Endothelial cell of umbilical vein (primary cell): Measurements from ENCODE around the gene OTOS. TPM values are rescaled to one million over a fixed set of nuclear protein-coding genes. Genes with fewer than 3 reads are reported as not detected.
A peak's percentile ranks its signal among the peaks of the same experiment; 100 is the strongest.

Experiments used
- BruUV-seq: library from RNA; stranded (reverse); fragments of 400-500 nt; replicated peaks from 2 replicates; lab custom pipeline; 2021; lab: Mats Ljungman, UMichigan
- CTCF ChIA-PET: fragments of 300-600, 350-600 bp; sonication (Branson Sonifier 250); formaldehyde crosslinking; loops from one replicate; lab custom pipeline; 2021; ENCODE audit warnings: antibody characterized with exemption, inconsistent platforms; lab: Charles Lee
- POLR2A ChIA-PET: fragments of 300-600, 350-600 bp; sonication (Branson Sonifier 250); formaldehyde crosslinking; loops from one replicate; lab custom pipeline; 2021; ENCODE audit warnings: antibody characterized with exemption, inconsistent platforms; lab: Charles Lee
- DNase-seq: peaks from one replicate; pipeline ENCODE4 v3.0.0-alpha.2; 2011; ENCODE audit warnings: low read depth, low spot score
- FAIRE-seq: peaks from 2 replicates; lab custom pipeline; 2011; peaks lifted over from hg19 to GRCh38; lab: Jason Lieb, UNC
- H2AFZ ChIP-seq: 2 replicates; pipeline ENCODE4 v1.6.0; 2012; ENCODE audit warnings: low read depth, low read length, control low read depth, inconsistent platforms
- H3K27ac ChIP-seq: 2 replicates; pipeline ENCODE4 v1.5.1; 2011; ENCODE audit warnings: low read depth, mild to moderate bottlenecking, control low read depth, low read length, moderate library complexity; ENCODE audit not compliant: insufficient read depth
- H3K27me3 ChIP-seq, 2 experiments: 2 replicates each; pipeline versions ENCODE4 v1.6.0 to v1.6.1; 2011; ENCODE audit warnings: low read length in 2 of 2, mixed read lengths in 1 of 2; ENCODE audit not compliant: control insufficient read depth in 2 of 2, insufficient read depth in 2 of 2
- H3K36me3 ChIP-seq, 2 experiments: 2 replicates in 1 of 2; 3 replicates in 1 of 2; pipeline ENCODE4 v1.5.1; 2011; ENCODE audit warnings: low read length in 2 of 2, mild to moderate bottlenecking in 1 of 2, moderate library complexity in 1 of 2; ENCODE audit not compliant: control insufficient read depth in 2 of 2, insufficient read depth in 2 of 2; ENCODE audit errors: extremely low read depth in 1 of 2
- H3K4me1 ChIP-seq: 3 replicates; pipeline ENCODE4 v1.5.1; 2011; ENCODE audit warnings: mild to moderate bottlenecking, low read length; ENCODE audit not compliant: control insufficient read depth, insufficient read depth; ENCODE audit errors: extremely low read depth
- H3K4me2 ChIP-seq: 2 replicates; pipeline ENCODE4 v1.6.1; 2011; ENCODE audit warnings: low read length, control low read depth, mixed read lengths; ENCODE audit not compliant: insufficient read depth
- H3K4me3 ChIP-seq, 3 experiments: fragments of 200-600 bp in 1 of 3; sonication (generic), shearing (Covaris generic) in 1 of 3; replicated peaks in 1 of 3; 2 replicates each; pipeline ENCODE4 v1.5.1; 2011 to 2016; ENCODE audit warnings: control low read depth in 3 of 3, low read length in 3 of 3, mild to moderate bottlenecking in 2 of 3, inconsistent platforms in 1 of 3, low read depth in 1 of 3, moderate library complexity in 1 of 3; ENCODE audit not compliant: insufficient read depth in 1 of 3
- H3K79me2 ChIP-seq: 2 replicates; pipeline ENCODE4 v1.6.0; 2012; ENCODE audit warnings: low read length, inconsistent platforms; ENCODE audit not compliant: control insufficient read depth, insufficient read depth
- H3K9ac ChIP-seq: replicated peaks from 2 replicates; pipeline ENCODE3; 2011; ENCODE audit warnings: low read length, control low read depth; ENCODE audit not compliant: insufficient read depth; ENCODE audit errors: extremely low read depth
- H3K9me1 ChIP-seq: replicated peaks from 3 replicates; pipeline ENCODE4 v1.6.0; 2011; ENCODE audit warnings: mild to moderate bottlenecking, low read length; ENCODE audit not compliant: control insufficient read depth, insufficient read depth; ENCODE audit errors: extremely low read depth
- H3K9me3 ChIP-seq: replicated peaks from 2 replicates; pipeline ENCODE4 v1.5.1; 2012; ENCODE audit warnings: low read length, inconsistent platforms; ENCODE audit not compliant: control insufficient read depth, insufficient read depth
- H4K20me1 ChIP-seq: replicated peaks from 2 replicates; pipeline ENCODE3; 2011; ENCODE audit warnings: mild to moderate bottlenecking, low read length; ENCODE audit not compliant: control insufficient read depth, insufficient read depth; ENCODE audit errors: extremely low read depth
- CTCF ChIP-seq, 2 donors: IDR thresholded peaks; 1 replicate in 1 of 2; 2 replicates in 1 of 2; pipeline ENCODE4 v1.5.1; 2011; ENCODE audit warnings: low read length in 2 of 2, mild to moderate bottlenecking in 2 of 2, moderate library complexity in 2 of 2, control low read depth in 1 of 2, inconsistent platforms in 1 of 2, low read depth in 1 of 2; ENCODE audit not compliant: insufficient read depth in 1 of 2; ENCODE audit errors: extremely low read depth in 1 of 2
- EZH2 ChIP-seq: IDR thresholded peaks from 2 replicates; pipeline ENCODE4 v1.6.1; 2012; ENCODE audit warnings: borderline replicate concordance, low read depth, mild to moderate bottlenecking, moderate library complexity, low read length, inconsistent platforms; ENCODE audit not compliant: severe bottlenecking
- FOS ChIP-seq: IDR thresholded peaks from 2 replicates; pipeline ENCODE4 v1.6.1; 2011; ENCODE audit warnings: mild to moderate bottlenecking, low read length, moderate library complexity, borderline replicate concordance; ENCODE audit not compliant: insufficient read depth
- GATA2 ChIP-seq: IDR thresholded peaks from 2 replicates; pipeline ENCODE4 v1.7.0; 2011; ENCODE audit warnings: low read depth, mild to moderate bottlenecking, moderate library complexity, mixed read lengths, low read length; ENCODE audit not compliant: insufficient read length, insufficient read depth
- JUN ChIP-seq: IDR thresholded peaks from 2 replicates; pipeline ENCODE4 v1.6.1; 2011; ENCODE audit warnings: borderline replicate concordance, low read depth; ENCODE audit not compliant: insufficient read length, insufficient read depth
- MAX ChIP-seq: IDR thresholded peaks from 2 replicates; pipeline ENCODE4 v1.6.1; 2011; ENCODE audit not compliant: insufficient read depth, insufficient read length
- MYC ChIP-seq: IDR thresholded peaks from one replicate; pipeline ENCODE4 v1.6.1; 2011; ENCODE audit warnings: mild to moderate bottlenecking, low read depth, low read length
- POLR2A ChIP-seq: IDR thresholded peaks from 2 replicates; pipeline ENCODE4 v1.6.1; 2012; ENCODE audit warnings: low read depth, mild to moderate bottlenecking, control low read depth, low read length
- POLR2AphosphoS5 ChIP-seq: IDR thresholded peaks from 2 replicates; pipeline ENCODE4 v1.6.1; 2012; ENCODE audit warnings: low read depth, mild to moderate bottlenecking, control low read depth, low read length, moderate library complexity; ENCODE audit not compliant: insufficient read depth
- dilution Hi-C: fragments of 300-500 bp; cut with MboI; formaldehyde crosslinking; loops from one replicate; pipeline ENCODE4 v1.15.0; 2019; ENCODE audit warnings: low sequenced_read_pairs; ENCODE audit not compliant: extremely low pct_ligation_motif_present
- intact Hi-C: fragments of 100-400 bp; cut with micrococcal nuclease; formaldehyde crosslinking; loops from one replicate; pipeline ENCODE4 v1.10.0; 2022
- polyA plus RNA-seq, 4 experiments: library from polyadenylated mRNA; depleted of rRNA in 3 of 4; stranded (reverse) in 3 of 4; unstranded in 1 of 4; fragments of >200 nt; gene quantifications; 2 replicates each; pipeline versions ENCODE4 v1.2.1 to v1.2.3, GENCODE V29; 2011 to 2012; ENCODE audit warnings: missing spikeins in 1 of 4
- total RNA-seq: library from RNA; stranded (reverse); gene quantifications from 2 replicates; pipeline ENCODE4 v1.2.3, GENCODE V29; 2021

OTOS gene
- total and polyA plus RNA-seq, 2 donors (not counting 3 experiments of a cell fraction or from before 2014, with no cell fraction given), result not detected

- FAIRE-seq, result peak; percentile 83
- BruUV-seq, result no TSS peak
These were observed 4.3 kb downstream of the OTOS start, which contains the start of gene COPS9 for GRCh38 chr2:240136013-240136670. Gene COPS9, minus strand, starts transcription at chr2:240136305. Its CDS starts 21 bp downstream, at chr2:240136284.

More at GRCh38 chr2:240136013-240136670, 4.3 kb downstream of the OTOS start, which contains the start of gene COPS9:
- no peaks in the 10 kb centered on the region for H4K20me1 ChIP-seq
- peak within 1 kb of the TSS; percentile 98 for H2AFZ ChIP-seq
- no peaks in the 10 kb centered on the region for H3K9me1 ChIP-seq
- H3K36me3 ChIP-seq, result peaks cover 5 to 11% of the 10 kb centered on the region in 2 experiments
- H3K27ac ChIP-seq, result peak within 1 kb of the TSS; percentile 58
- H3K9me3 ChIP-seq, result no peaks in the 10 kb centered on the region
- TF ChIP-seq CTCF (IDR thresholded peaks at IDR 0.05; ENCODE audit: extremely low read depth in 1 of 2, insufficient read depth in 1 of 2, low read depth in 1 of 2, low read length in 2 of 2), result no peak
- no peak for TF ChIP-seq FOS
- peak; percentile 24 for TF ChIP-seq MAX
- TF ChIP-seq GATA2, result no peak
- no peak for TF ChIP-seq MYC
- peak; percentile 93 for TF ChIP-seq POLR2AphosphoS5
- TF ChIP-seq EZH2, result no peak
- peak; percentile 72 for TF ChIP-seq POLR2A
- TF ChIP-seq JUN, result no peak
- peak within 1 kb of the TSS; percentile 91 for H3K4me2 ChIP-seq
- peak; percentile 85 for DNase-seq
- H3K79me2 ChIP-seq, result peaks cover 23% of the 10 kb centered on the region
- H3K4me3 ChIP-seq, result peak within 1 kb of the TSS; percentile 55 to 71 (median 59)
- H3K4me1 ChIP-seq, result peaks cover 9% of the 10 kb centered on the region
- dilution Hi-C loops, result no loop called here
- CTCF ChIA-PET, result interaction anchor here (0.6 kb wide), 1 partner anchor 8 kb away, joined by 3 read pairs; no protein-coding TSS in a partner anchor
- no peaks in the 10 kb centered on the region for H3K27me3 ChIP-seq
- H3K9ac ChIP-seq, result peak within 1 kb of the TSS; percentile 94
- intact Hi-C loops, result loop anchor here (1.0 to 5.0 kb wide), 2 partner anchors 111 to 734 kb away; partner anchors contain the start of genes HDAC4 and NDUFA10
- POLR2A ChIA-PET, result no interaction called here
